WTC11 (cell line): ENCODE measurements around the gene DECR2. TPM values are rescaled to one million over a fixed set of nuclear protein-coding genes. Genes with fewer than 3 reads are reported as not detected.

Experiments used
- ARID4B ChIP-seq: sonication (generic); formaldehyde crosslinking; IDR thresholded peaks from 2 replicates; pipeline ENCODE4 v1.8.0; 2023; ENCODE audit warnings: missing genetic modification reagents, mild to moderate bottlenecking, borderline replicate concordance
- ATF1 ChIP-seq: sonication (generic); formaldehyde crosslinking; IDR thresholded peaks from 2 replicates; pipeline ENCODE4 v1.8.1; 2023; ENCODE audit warnings: mild to moderate bottlenecking, moderate library complexity, missing genetic modification reagents
- CREM ChIP-seq: sonication (generic); formaldehyde crosslinking; IDR thresholded peaks from 2 replicates; pipeline ENCODE4 v1.8.1; 2022; ENCODE audit warnings: mild to moderate bottlenecking, missing genetic modification reagents, moderate library complexity
- E2F5 ChIP-seq: sonication (generic); formaldehyde crosslinking; IDR thresholded peaks from 2 replicates; pipeline ENCODE4 v1.8.1; 2022; ENCODE audit warnings: mild to moderate bottlenecking, moderate library complexity, missing genetic modification reagents
- ELF4 ChIP-seq: sonication (generic); formaldehyde crosslinking; IDR thresholded peaks from 2 replicates; pipeline ENCODE4 v1.8.1; 2022; ENCODE audit warnings: low read depth, mild to moderate bottlenecking, moderate library complexity, missing genetic modification reagents
- ESRRA ChIP-seq: sonication (generic); formaldehyde crosslinking; IDR thresholded peaks from 2 replicates; pipeline ENCODE4 v1.8.1; 2022; ENCODE audit warnings: mild to moderate bottlenecking, missing genetic modification reagents, borderline replicate concordance
- FOXP1 ChIP-seq: sonication (generic); formaldehyde crosslinking; IDR thresholded peaks from 2 replicates; pipeline ENCODE4 v1.8.0; 2022; ENCODE audit warnings: missing genetic modification reagents, mild to moderate bottlenecking, moderate library complexity, borderline replicate concordance
- FOXP4 ChIP-seq: sonication (generic); formaldehyde crosslinking; IDR thresholded peaks from 2 replicates; pipeline ENCODE4 v1.8.0; 2022; ENCODE audit warnings: mild to moderate bottlenecking, missing genetic modification reagents
- HMGA2 ChIP-seq: fragments of 250-450 bp; sonication (Bioruptor Pico); IDR thresholded peaks from 2 replicates; pipeline ENCODE4 v1.4.0; 2021; ENCODE audit warnings: mild to moderate bottlenecking, moderate library complexity
- JAZF1 ChIP-seq: fragments of 250-450 bp; sonication (Bioruptor Pico); IDR thresholded peaks from 2 replicates; pipeline ENCODE4 v1.9.0; 2021; ENCODE audit warnings: moderate library complexity, mild to moderate bottlenecking, inconsistent platforms
- JUN ChIP-seq: sonication (generic); formaldehyde crosslinking; IDR thresholded peaks from 2 replicates; pipeline ENCODE4 v1.8.0; 2023; ENCODE audit warnings: mild to moderate bottlenecking, missing genetic modification reagents
- KAT7 ChIP-seq: sonication (generic); formaldehyde crosslinking; IDR thresholded peaks from 2 replicates; pipeline ENCODE4 v1.8.1; 2023; ENCODE audit warnings: missing genetic modification reagents, mild to moderate bottlenecking, borderline replicate concordance
- NFE2L1 ChIP-seq: sonication (generic); formaldehyde crosslinking; IDR thresholded peaks from 2 replicates; pipeline ENCODE4 v1.8.1; 2023; ENCODE audit warnings: missing genetic modification reagents
- RORB ChIP-seq: fragments of 250-450 bp; sonication (Bioruptor Pico); IDR thresholded peaks from 2 replicates; pipeline ENCODE4 v1.9.0; 2021; ENCODE audit warnings: mild to moderate bottlenecking
- TP53 ChIP-seq: sonication (generic); formaldehyde crosslinking; IDR thresholded peaks from 2 replicates; pipeline ENCODE4 v1.8.1; 2023; ENCODE audit warnings: mild to moderate bottlenecking, missing genetic modification reagents
- USF2 ChIP-seq: sonication (generic); formaldehyde crosslinking; IDR thresholded peaks from 2 replicates; pipeline ENCODE4 v1.8.1; 2023; ENCODE audit warnings: mild to moderate bottlenecking, missing genetic modification reagents, moderate library complexity
- ZNF232 ChIP-seq: sonication (generic); formaldehyde crosslinking; IDR thresholded peaks from 2 replicates; pipeline ENCODE4 v1.8.0; 2022; ENCODE audit warnings: mild to moderate bottlenecking, missing genetic modification reagents
- ZNF281 ChIP-seq: sonication (generic); formaldehyde crosslinking; IDR thresholded peaks from 2 replicates; pipeline ENCODE4 v1.8.0; 2023; ENCODE audit warnings: mild to moderate bottlenecking, missing genetic modification reagents
- ZNF317 ChIP-seq: sonication (generic); formaldehyde crosslinking; IDR thresholded peaks from 2 replicates; pipeline ENCODE4 v1.8.1; 2023; ENCODE audit warnings: low read depth, mild to moderate bottlenecking, moderate library complexity, missing genetic modification reagents, borderline replicate concordance
- ZNF512 ChIP-seq: sonication (generic); formaldehyde crosslinking; IDR thresholded peaks from 2 replicates; pipeline ENCODE4 v1.8.1; 2022; ENCODE audit warnings: missing genetic modification reagents, borderline replicate concordance
- ZNF532 ChIP-seq: fragments of 250-450 bp; sonication (Bioruptor Pico); IDR thresholded peaks from 2 replicates; pipeline ENCODE4 v1.9.0; 2021; ENCODE audit warnings: mild to moderate bottlenecking, borderline replicate concordance
- total RNA-seq: library from RNA; stranded (reverse); gene quantifications from 3 replicates; pipeline ENCODE4 v1.2.3, GENCODE V29; 2021

DECR2 gene
- total RNA-seq, 1 experiment from 2014 or later: 43.6 TPM

GRCh38 chr16:383326-384051, 18.2 kb upstream of the DECR2 start (continued):
- TF ChIP-seq ZNF281 (CRISPR knock-in tag) (peak; percentile 96), CREM (CRISPR knock-in tag) (0 out of 2 replicates have a peak, but pooled peaks have one; percentile 33), HMGA2 (CRISPR knock-in tag) (no peak), E2F5 (CRISPR knock-in tag) (peak; percentile 52; the same call in 1 of the 2 replicates), ZNF532 (CRISPR knock-in tag) (no peak), FOXP1 (peak; percentile 81; the same call in 1 of the 2 replicates), ZNF317 (CRISPR knock-in tag) (no peak), ZNF512 (CRISPR knock-in tag) (no peak), USF2 (peak; percentile 52), ATF1 (CRISPR knock-in tag) (no peak), ESRRA (0 out of 2 replicates have a peak, but pooled peaks have one; percentile 72), ZNF232 (CRISPR knock-in tag) (0 out of 2 replicates have a peak, but pooled peaks have one; percentile 31), KAT7 (CRISPR knock-in tag) (0 out of 2 replicates have a peak, but pooled peaks have one; percentile 81), TP53 (CRISPR knock-in tag) (peak; percentile 59; the same call in 1 of the 2 replicates), ELF4 (CRISPR knock-in tag) (no peak), FOXP4 (peak; percentile 78; the same call in 1 of the 2 replicates), JUN (CRISPR knock-in tag) (no peak), RORB (CRISPR knock-in tag) (no peak), NFE2L1 (peak; percentile 64; the same call in 1 of the 2 replicates), JAZF1 (CRISPR knock-in tag) (no peak), ARID4B (CRISPR knock-in tag) (peak; percentile 54; the same call in 1 of the 2 replicates)
